Right atrium auricular region (tissue), 2 donors: ENCODE measurements around the gene PSMC3IP. TPM values are rescaled to one million over a fixed set of nuclear protein-coding genes. Genes with fewer than 3 reads are reported as not detected.
"Not testable (repeated sequence)": the region's sequence is repeated elsewhere in the genome, so short reads cannot be mapped to it uniquely, and the experiment has no call there.

Source experiments
- DNase-seq: peaks from one replicate; pipeline ENCODE4 v3.0.0-alpha.2; 2019; ENCODE audit warnings: low spot score
- H3K27ac ChIP-seq, 2 donors: fragments of 200-600 bp; sonication (generic); 1 replicate in 1 of 2; 2 replicates in 1 of 2; pipeline ENCODE4 v1.5.1; 2016 to 2019
- H3K27me3 ChIP-seq, 2 donors: fragments of 200-600 bp; sonication (generic); one replicate each; pipeline versions ENCODE4 v1.5.1 to v1.6.0; 2017 to 2019
- H3K36me3 ChIP-seq: fragments of 200-600 bp; sonication (generic); one replicate; pipeline ENCODE4 v1.5.1; 2016
- H3K4me1 ChIP-seq, 2 donors: fragments of 200-600 bp; sonication (generic); one replicate each; pipeline versions ENCODE4 v1.5.1 to v1.6.0; 2017 to 2019
- H3K4me3 ChIP-seq, 2 donors: fragments of 200-600 bp; sonication (generic); 1 replicate in 1 of 2; 2 replicates in 1 of 2; pipeline ENCODE4 v1.5.1; 2017 to 2019; ENCODE audit warnings: mild to moderate bottlenecking in 1 of 2, moderate library complexity in 1 of 2
- H3K9me3 ChIP-seq, 2 donors: fragments of 200-600 bp; sonication (generic); one replicate each; pipeline ENCODE4 v1.5.1; 2019
- total RNA-seq, 2 donors: library from RNA; depleted of rRNA; stranded (reverse); fragments of >200 nt; gene quantifications; one replicate each; pipeline ENCODE4 v1.1.0, GENCODE V29; 2016
- TF ChIP-seq, protein P1 (sequence below), 2 donors: fragments of 200-600 bp; sonication (generic); IDR thresholded peaks; one replicate each; pipeline ENCODE4 v1.5.1; 2019; ENCODE audit warnings: antibody characterized with exemption in 2 of 2

Gene PSMC3IP
- total RNA-seq, 2 donors from 2014 or later: 1.2 to 1.6 TPM

DNA sequence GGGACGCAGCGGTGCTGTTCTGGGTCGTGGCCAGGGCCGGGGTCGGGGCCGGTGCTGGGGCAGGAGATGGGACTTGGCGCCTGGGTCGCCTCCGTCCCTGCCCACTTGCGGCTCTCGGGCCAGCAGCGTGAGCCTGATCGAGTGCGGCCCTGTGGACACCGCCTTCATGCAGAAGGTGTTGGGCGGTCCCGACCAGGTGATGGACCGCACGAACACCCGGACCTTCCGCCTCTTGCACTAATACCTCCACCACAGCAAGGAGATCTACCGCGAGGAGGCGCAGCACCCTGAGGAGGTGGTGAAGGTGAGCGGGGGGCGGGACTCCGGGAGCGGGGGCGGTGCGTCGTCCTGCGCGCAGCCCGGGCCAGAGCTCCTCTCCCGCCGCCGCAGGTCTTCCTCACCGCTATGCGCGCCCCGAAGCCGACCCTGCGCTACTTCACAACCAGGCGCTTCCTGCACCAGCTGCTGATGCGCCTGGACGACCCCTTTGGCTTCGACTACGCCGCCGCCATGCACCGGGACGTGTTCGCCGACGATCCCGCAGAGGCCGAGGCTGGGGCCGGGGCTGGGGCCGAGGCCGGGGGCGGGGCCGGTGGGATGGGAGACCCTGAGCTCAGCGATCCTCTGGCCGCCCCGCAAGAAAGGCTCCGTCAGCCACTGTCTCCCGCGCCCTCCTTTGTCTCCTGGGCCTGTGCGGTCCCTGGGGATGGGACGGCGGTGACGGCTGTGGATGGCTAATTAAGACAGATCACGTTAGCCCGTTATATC is 29.3 kb downstream of the PSMC3IP start:
- Histone ChIP-seq H3K9me3 (no peaks in the 10 kb centered on the region), H3K27me3 (no peaks in the 10 kb centered on the region), H3K4me3 (peak overlapping the region in 1 of 2 donors; percentile 40), H3K36me3 (no peaks in the 10 kb centered on the region), H3K27ac (no peak overlapping the region), H3K4me1 (peaks cover 0 to 18% of the 10 kb centered on the region in 2 donors)
- TF ChIP-seq, protein P1, sequence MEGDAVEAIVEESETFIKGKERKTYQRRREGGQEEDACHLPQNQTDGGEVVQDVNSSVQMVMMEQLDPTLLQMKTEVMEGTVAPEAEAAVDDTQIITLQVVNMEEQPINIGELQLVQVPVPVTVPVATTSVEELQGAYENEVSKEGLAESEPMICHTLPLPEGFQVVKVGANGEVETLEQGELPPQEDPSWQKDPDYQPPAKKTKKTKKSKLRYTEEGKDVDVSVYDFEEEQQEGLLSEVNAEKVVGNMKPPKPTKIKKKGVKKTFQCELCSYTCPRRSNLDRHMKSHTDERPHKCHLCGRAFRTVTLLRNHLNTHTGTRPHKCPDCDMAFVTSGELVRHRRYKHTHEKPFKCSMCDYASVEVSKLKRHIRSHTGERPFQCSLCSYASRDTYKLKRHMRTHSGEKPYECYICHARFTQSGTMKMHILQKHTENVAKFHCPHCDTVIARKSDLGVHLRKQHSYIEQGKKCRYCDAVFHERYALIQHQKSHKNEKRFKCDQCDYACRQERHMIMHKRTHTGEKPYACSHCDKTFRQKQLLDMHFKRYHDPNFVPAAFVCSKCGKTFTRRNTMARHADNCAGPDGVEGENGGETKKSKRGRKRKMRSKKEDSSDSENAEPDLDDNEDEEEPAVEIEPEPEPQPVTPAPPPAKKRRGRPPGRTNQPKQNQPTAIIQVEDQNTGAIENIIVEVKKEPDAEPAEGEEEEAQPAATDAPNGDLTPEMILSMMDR (IDR thresholded peaks at IDR 0.05): peak in 1 of 2 donors; percentile 42
- DNase-seq: no peak

DNA sequence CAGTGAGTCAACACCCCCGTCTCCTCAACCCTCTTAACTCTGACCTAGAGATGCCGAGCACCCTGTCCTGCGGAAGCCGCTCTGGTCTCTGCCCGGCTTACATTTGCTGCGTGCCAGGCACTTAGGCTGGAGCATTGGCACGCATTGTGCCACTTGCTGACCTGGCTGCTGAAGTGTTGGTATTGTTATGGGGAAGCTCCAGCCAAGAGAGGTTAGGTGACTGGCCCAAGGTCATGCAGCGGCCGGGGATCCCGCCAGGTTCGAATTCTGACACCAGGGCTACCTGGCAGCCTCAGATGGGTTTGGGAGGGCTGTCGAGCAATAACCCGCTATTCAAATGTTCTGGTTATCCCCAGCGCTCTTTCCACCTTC is 29.8 kb downstream of the PSMC3IP start:
- no peak overlapping the region for H3K27ac ChIP-seq
- H3K9me3 ChIP-seq: no peaks in the 10 kb centered on the region
- DNase-seq: no peak
- no peaks in the 10 kb centered on the region for H3K27me3 ChIP-seq
- H3K36me3 ChIP-seq: peaks cover 5% of the 10 kb centered on the region
- peak overlapping the region in 1 of 2 donors; percentile 40 for H3K4me3 ChIP-seq
- peaks cover 0 to 16% of the 10 kb centered on the region in 2 donors for H3K4me1 ChIP-seq
- TF ChIP-seq, protein P1 (IDR thresholded peaks at IDR 0.05): no peak

DNA sequence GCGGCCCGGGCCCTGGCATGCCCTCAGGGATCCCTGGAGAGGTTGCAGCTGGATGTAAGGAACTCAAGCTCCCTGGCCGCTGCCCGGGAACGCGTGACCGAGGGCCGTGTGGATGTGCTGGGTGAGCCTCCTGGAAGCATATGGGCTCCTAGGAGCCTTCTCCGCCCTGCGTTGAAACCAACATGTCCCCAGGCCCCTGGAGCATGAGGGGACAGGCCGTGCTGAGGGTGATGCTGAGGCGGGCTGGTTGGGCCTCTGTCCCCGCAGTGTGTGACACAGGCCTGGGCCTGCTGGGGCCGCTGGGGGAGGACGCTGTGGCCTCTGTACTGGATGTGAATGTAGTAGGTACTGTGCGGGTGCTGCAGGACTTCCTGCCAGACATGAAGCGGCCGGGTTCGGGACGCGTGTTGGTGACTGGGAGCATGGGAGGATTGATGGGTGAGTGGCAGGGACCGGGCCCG is 30.5 kb downstream of the PSMC3IP start:
- Histone ChIP-seq H3K4me3 (no peak overlapping the region), H3K9me3 (no peaks in the 10 kb centered on the region), H3K27me3 (no peaks in the 10 kb centered on the region), H3K27ac (no peak overlapping the region), H3K4me1 (peaks cover 0 to 16% of the 10 kb centered on the region in 2 donors), H3K36me3 (peaks cover 8% of the 10 kb centered on the region)
- DNase-seq: no peak
- TF ChIP-seq, protein P1 (IDR thresholded peaks at IDR 0.05): no peak

DNA sequence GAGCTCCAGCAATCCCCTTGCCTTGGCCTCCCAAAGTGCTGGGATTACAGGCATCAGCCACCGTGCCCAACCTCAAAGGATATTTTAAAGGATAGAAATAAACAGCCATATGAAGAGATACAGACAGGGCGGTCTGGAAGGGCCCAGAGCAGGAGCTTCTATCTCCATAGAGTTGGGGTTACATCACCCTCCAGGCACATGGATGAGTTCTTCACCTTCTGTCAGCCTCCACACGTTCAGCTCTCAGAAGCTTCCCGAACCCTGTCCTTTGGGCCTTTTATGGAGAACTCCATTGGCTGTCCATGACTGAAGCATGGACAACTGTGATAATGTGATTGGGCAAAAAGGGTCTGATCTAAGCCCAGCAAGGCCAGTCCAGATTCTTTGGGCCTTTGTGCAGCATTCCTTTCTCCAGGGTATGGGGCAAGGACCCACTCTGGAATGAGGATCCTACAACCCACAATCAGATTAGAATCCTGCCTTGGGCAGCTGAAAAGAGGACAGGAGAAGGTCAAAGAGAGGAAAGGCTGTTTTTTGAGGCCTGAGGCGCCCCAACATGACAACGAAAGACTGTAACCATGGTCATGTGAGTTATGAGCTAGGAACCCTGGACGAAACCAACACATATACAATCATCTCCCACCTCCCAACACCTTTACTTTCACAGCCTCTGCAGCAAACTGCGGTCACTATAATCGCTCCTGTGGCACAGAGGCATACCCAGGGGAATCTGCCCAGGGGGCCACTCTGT is 31.6 kb downstream of the PSMC3IP start:
- not testable (repeated sequence) for H3K27me3 ChIP-seq, H3K9me3 ChIP-seq, H3K4me3 ChIP-seq, DNase-seq, H3K27ac ChIP-seq
- peaks cover 14% of the 10 kb centered on the region for H3K36me3 ChIP-seq
- H3K4me1 ChIP-seq: peaks cover 0 to 16% of the 10 kb centered on the region in 2 donors

DNA sequence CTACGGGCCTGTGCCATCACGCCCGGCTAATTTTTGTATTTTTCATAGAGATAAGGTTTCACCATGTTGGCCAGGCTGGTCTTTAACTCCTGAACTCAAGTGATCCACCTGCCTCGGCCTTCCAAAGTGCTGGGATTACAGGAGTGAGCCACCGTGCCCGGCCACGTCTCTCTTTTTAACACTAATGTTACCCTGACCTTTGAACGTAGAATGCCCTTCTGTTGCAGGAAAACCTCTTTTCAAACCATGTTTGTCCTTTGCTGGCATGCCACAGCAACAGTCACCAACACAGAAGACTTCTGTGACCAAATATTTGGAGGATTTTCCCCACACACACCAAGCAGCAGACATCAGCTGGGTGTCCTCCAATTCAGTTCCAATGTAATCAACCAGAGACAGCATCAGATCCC is 32.6 kb downstream of the PSMC3IP start:
- H3K4me3 ChIP-seq: no peak overlapping the region
- H3K36me3 ChIP-seq: peaks cover 22% of the 10 kb centered on the region
- H3K4me1 ChIP-seq: peaks cover 0 to 16% of the 10 kb centered on the region in 2 donors
- no peaks in the 10 kb centered on the region for H3K27me3 ChIP-seq
- no peaks in the 10 kb centered on the region for H3K9me3 ChIP-seq
- no peak for DNase-seq
- H3K27ac ChIP-seq: no peak overlapping the region
- TF ChIP-seq, protein P1 (IDR thresholded peaks at IDR 0.05): no peak
